H1 (cell line): ENCODE measurements around the gene IKZF3. TPM values are rescaled to one million over a fixed set of nuclear protein-coding genes. Genes with fewer than 3 reads are reported as not detected.

Experiments used
- CTCF ChIA-PET: fragments of 300-600 bp; sonication (Branson Sonifier 250); formaldehyde crosslinking; loops from one replicate; lab custom pipeline; 2021; ENCODE audit not compliant: partially characterized antibody; lab: Charles Lee
- POLR2A ChIA-PET: fragments of 300-600 bp; sonication (Branson Sonifier 250); formaldehyde crosslinking; loops from one replicate; lab custom pipeline; 2021; ENCODE audit warnings: inconsistent platforms; ENCODE audit not compliant: partially characterized antibody; lab: Charles Lee
- DNase-seq, 2 experiments: peaks; one replicate each; pipeline versions ENCODE4 v3.0.0 to v3.0.0-alpha.2; 2010 to 2022; ENCODE audit warnings: low spot score in 2 of 2, low read depth in 1 of 2, mixed read lengths in 1 of 2
- FAIRE-seq: peaks from 2 replicates; lab custom pipeline; 2011; peaks lifted over from hg19 to GRCh38; lab: Jason Lieb, UNC
- H2AFZ ChIP-seq: 2 replicates; pipeline ENCODE4 v1.8.1; 2012; ENCODE audit warnings: low read length, inconsistent platforms
- H2AK5ac ChIP-seq: 2 replicates; pipeline ENCODE4 v1.6.1; 2013; ENCODE audit warnings: low read depth, low read length
- H2BK120ac ChIP-seq: replicated peaks from 2 replicates; pipeline ENCODE3; 2013; ENCODE audit warnings: low read depth, low read length, inconsistent platforms
- H2BK12ac ChIP-seq: 2 replicates; pipeline ENCODE4 v1.6.1; 2013; ENCODE audit warnings: low read depth, low read length
- H2BK15ac ChIP-seq: 2 replicates; pipeline ENCODE4 v1.6.1; 2013; ENCODE audit warnings: low read length
- H2BK20ac ChIP-seq: 2 replicates; pipeline ENCODE4 v1.6.1; 2013; ENCODE audit warnings: low read length
- H2BK5ac ChIP-seq: 2 replicates; pipeline ENCODE4 v1.6.1; 2013; ENCODE audit warnings: low read depth, low read length
- H3K14ac ChIP-seq: 2 replicates; pipeline ENCODE4 v1.6.1; 2013; ENCODE audit warnings: inconsistent platforms; ENCODE audit not compliant: insufficient read length
- H3K18ac ChIP-seq: 2 replicates; pipeline ENCODE4 v1.6.1; 2013; ENCODE audit warnings: low read length; ENCODE audit errors: extremely low read depth
- H3K23ac ChIP-seq: 2 replicates; pipeline ENCODE4 v1.6.1; 2013; ENCODE audit warnings: inconsistent platforms; ENCODE audit not compliant: insufficient read length
- H3K23me2 ChIP-seq: 2 replicates; pipeline ENCODE4 v1.6.1; 2013; ENCODE audit warnings: low read depth, low read length
- H3K27ac ChIP-seq: 2 replicates; pipeline ENCODE4 v1.6.1; 2011; ENCODE audit warnings: low read depth, low read length, inconsistent platforms
- H3K27me3 ChIP-seq, 4 experiments: replicated peaks in 1 of 4; 1 replicate in 1 of 4; 2 replicates in 3 of 4; pipeline versions ENCODE4 v1.6.1 to v1.8.1; 2011 to 2013; ENCODE audit warnings: low read length in 3 of 4, mild to moderate bottlenecking in 3 of 4, inconsistent platforms in 2 of 4, mixed read lengths in 2 of 4, moderate library complexity in 1 of 4; ENCODE audit not compliant: control insufficient read depth in 3 of 4, insufficient read depth in 3 of 4; ENCODE audit errors: extremely low read depth in 1 of 4
- H3K36me3 ChIP-seq, 4 experiments: 2 replicates each; pipeline versions ENCODE4 v1.6.1 to v1.8.1; 2011 to 2013; ENCODE audit warnings: mild to moderate bottlenecking in 4 of 4, low read length in 3 of 4, moderate library complexity in 2 of 4, control low read depth in 1 of 4, inconsistent platforms in 1 of 4; ENCODE audit not compliant: insufficient read depth in 4 of 4, control insufficient read depth in 2 of 4
- H3K4ac ChIP-seq: replicated peaks from 2 replicates; pipeline ENCODE3; 2013; ENCODE audit warnings: low read length, low read depth, mixed read lengths, inconsistent platforms; ENCODE audit not compliant: insufficient read length
- H3K4me1 ChIP-seq, 4 experiments: replicated peaks in 1 of 4; 1 replicate in 1 of 4; 2 replicates in 3 of 4; pipeline versions ENCODE4 v1.6.1 to v1.8.1; 2011 to 2013; ENCODE audit warnings: low read length in 3 of 4, inconsistent platforms in 2 of 4, mixed read lengths in 1 of 4; ENCODE audit not compliant: insufficient read depth in 4 of 4, control insufficient read depth in 3 of 4
- H3K4me2 ChIP-seq, 2 experiments: 2 replicates each; pipeline versions ENCODE4 v1.6.1 to v1.8.1; 2011 to 2013; ENCODE audit warnings: low read depth in 2 of 2, low read length in 2 of 2, control low read depth in 1 of 2, inconsistent platforms in 1 of 2, mild to moderate bottlenecking in 1 of 2; ENCODE audit not compliant: insufficient read depth in 1 of 2
- H3K4me3 ChIP-seq, 4 experiments: fragments of 200-600, 300-600 bp in 1 of 4; sonication (generic), shearing (Covaris generic), sonication (Bioruptor Twin) in 1 of 4; 2 replicates each; pipeline versions ENCODE4 v1.5.1 to v1.8.1; 2011 to 2016; ENCODE audit warnings: low read length in 4 of 4, low read depth in 3 of 4, control low read depth in 2 of 4, inconsistent platforms in 2 of 4, mild to moderate bottlenecking in 2 of 4, mixed read lengths in 1 of 4, moderate library complexity in 1 of 4; ENCODE audit not compliant: insufficient read depth in 2 of 4; ENCODE audit errors: extremely low read depth in 1 of 4
- H3K56ac ChIP-seq: replicated peaks from 2 replicates; pipeline ENCODE3; 2013; ENCODE audit warnings: low read depth, mild to moderate bottlenecking, mixed read lengths, low read length, inconsistent platforms; ENCODE audit not compliant: insufficient read length
- H3K79me1 ChIP-seq: 2 replicates; pipeline ENCODE4 v1.6.1; 2013; ENCODE audit warnings: low read depth, low read length, control low read depth
- H3K79me2 ChIP-seq, 2 experiments: 2 replicates each; pipeline versions ENCODE4 v1.6.1 to v1.8.1; 2012 to 2013; ENCODE audit warnings: low read length in 2 of 2, mild to moderate bottlenecking in 2 of 2, inconsistent platforms in 1 of 2; ENCODE audit not compliant: insufficient read depth in 2 of 2, control insufficient read depth in 1 of 2
- H3K9ac ChIP-seq, 4 experiments: replicated peaks in 1 of 4; 1 replicate in 1 of 4; 2 replicates in 3 of 4; pipeline versions ENCODE4 v1.6.1 to v1.8.1; 2011 to 2013; ENCODE audit warnings: low read depth in 3 of 4, low read length in 3 of 4, control low read depth in 2 of 4, mild to moderate bottlenecking in 2 of 4, moderate library complexity in 2 of 4, inconsistent platforms in 1 of 4; ENCODE audit errors: extremely low read depth in 1 of 4
- H3K9me3 ChIP-seq, 2 experiments: 2 replicates each; pipeline versions ENCODE4 v1.6.1 to v1.8.1; 2012 to 2013; ENCODE audit warnings: mild to moderate bottlenecking in 2 of 2, moderate library complexity in 2 of 2, control low read depth in 1 of 2, inconsistent platforms in 1 of 2, low read depth in 1 of 2, low read length in 1 of 2, mixed read lengths in 1 of 2; ENCODE audit not compliant: insufficient read depth in 2 of 2
- H4K20me1 ChIP-seq, 2 experiments: replicated peaks in 1 of 2; 2 replicates each; pipeline versions ENCODE3 to v1.8.1; 2011 to 2013; ENCODE audit warnings: inconsistent platforms in 2 of 2, low read length in 2 of 2, mild to moderate bottlenecking in 1 of 2; ENCODE audit not compliant: insufficient read depth in 2 of 2, control insufficient read depth in 1 of 2
- H4K5ac ChIP-seq: 2 replicates; pipeline ENCODE4 v1.6.1; 2013; ENCODE audit warnings: low read length, low read depth, mixed read lengths, inconsistent platforms; ENCODE audit not compliant: insufficient read length
- H4K8ac ChIP-seq: 2 replicates; pipeline ENCODE4 v1.8.0; 2013; ENCODE audit warnings: mild to moderate bottlenecking, moderate library complexity, low read length, inconsistent platforms; ENCODE audit not compliant: insufficient read depth; ENCODE audit errors: extremely low read depth
- H4K91ac ChIP-seq: replicated peaks from 2 replicates; pipeline ENCODE3; 2013; ENCODE audit warnings: low read length, mixed read lengths, inconsistent platforms; ENCODE audit not compliant: insufficient read length
- BCL11A ChIP-seq, 2 experiments: IDR thresholded peaks; one replicate each; pipeline ENCODE4 v1.6.1; 2011; ENCODE audit warnings: low read depth in 2 of 2, low read length in 2 of 2, mild to moderate bottlenecking in 2 of 2
- BRCA1 ChIP-seq: IDR thresholded peaks from 2 replicates; pipeline ENCODE4 v1.6.1; 2012; ENCODE audit warnings: low read depth, low read length, improper control_type of control experiment
- CBX5 ChIP-seq: fragments of 300-800, 300-1000 bp; sonication (generic); IDR thresholded peaks from 2 replicates; pipeline ENCODE4 v1.7.1; 2016; ENCODE audit warnings: antibody characterized with exemption, low read length, low read depth
- CREB1 ChIP-seq: IDR thresholded peaks from 2 replicates; pipeline ENCODE4 v1.6.1; 2012; ENCODE audit warnings: inconsistent platforms
- CTBP2 ChIP-seq: IDR thresholded peaks from 2 replicates; pipeline ENCODE4 v1.7.0; 2011; ENCODE audit warnings: borderline replicate concordance, mild to moderate bottlenecking, moderate library complexity, mixed read lengths, low read length; ENCODE audit not compliant: insufficient read depth, insufficient read length
- EZH2 ChIP-seq: fragments of 200-600 bp; sonication (generic); IDR thresholded peaks from 2 replicates; pipeline ENCODE4 v1.7.1; 2012; ENCODE audit warnings: low read depth, mild to moderate bottlenecking, moderate library complexity, low read length, inconsistent platforms; ENCODE audit not compliant: severe bottlenecking
- GTF2F1 ChIP-seq: IDR thresholded peaks from 2 replicates; pipeline ENCODE4 v1.6.1; 2012; ENCODE audit warnings: low read depth, low read length, improper control_type of control experiment, borderline replicate concordance
- JUN ChIP-seq: IDR thresholded peaks from 2 replicates; pipeline ENCODE4 v1.6.1; 2011; ENCODE audit warnings: low read depth, mild to moderate bottlenecking, improper control_type of control experiment, low read length
- NANOG ChIP-seq: IDR thresholded peaks from 2 replicates; pipeline ENCODE4 v1.6.1; 2011; ENCODE audit warnings: low read length, low read depth, mild to moderate bottlenecking, inconsistent platforms; ENCODE audit not compliant: insufficient read depth, poor library complexity, severe bottlenecking
- NRF1 ChIP-seq: IDR thresholded peaks from 2 replicates; pipeline ENCODE4 v1.6.1; 2011; ENCODE audit warnings: mild to moderate bottlenecking, low read depth, low read length, improper control_type of control experiment
- SIX5 ChIP-seq: IDR thresholded peaks from 2 replicates; pipeline ENCODE4 v1.6.1; 2011; ENCODE audit warnings: mild to moderate bottlenecking, low read depth, low read length
- YY1 ChIP-seq: IDR thresholded peaks from 2 replicates; pipeline ENCODE4 v1.6.1; 2011; ENCODE audit warnings: low read depth, mild to moderate bottlenecking, low read length
- ZNF274 ChIP-seq: IDR thresholded peaks from 2 replicates; pipeline ENCODE4 v1.7.0; 2012; ENCODE audit warnings: low read length, borderline replicate concordance; ENCODE audit errors: extremely low read depth
- WGBS, 2 experiments: shearing (Covaris generic) in 1 of 2; methylation state at CpG; one replicate each; pipeline versions ENCODE4 v1.1.6 to v1.1.7; 2013 to 2015; ENCODE audit warnings: low lambda C conversion rate in 2 of 2, mixed read lengths in 2 of 2, inconsistent platforms in 1 of 2, low coverage in 1 of 2, missing lambda C conversion rate in 1 of 2; ENCODE audit not compliant: insufficient replicate concordance in 2 of 2, insufficient coverage in 1 of 2, insufficient read length in 1 of 2; ENCODE audit errors: extremely low coverage in 1 of 2, missing lambda C conversion rate in 1 of 2; 5-methylcytosine and 5-hydroxymethylcytosine counted together
- polyA plus RNA-seq, 7 experiments: library from polyadenylated mRNA; depleted of rRNA in 3 of 7; stranded (reverse) in 5 of 7; unstranded in 2 of 7; fragments of >200 nt in 5 of 7; fragments of 200-250 nt in 2 of 7; gene quantifications; 1 replicate in 5 of 7; 2 replicates in 1 of 7; 4 replicates in 1 of 7; pipeline versions ENCODE4 v1.2.1 to v1.2.3, GENCODE V29; 2011 to 2013; ENCODE audit warnings: missing spikeins in 2 of 7, mixed read lengths in 2 of 7
- total RNA-seq: library from RNA; stranded (reverse); fragmentation: NEBNext Ultra II Directional; extraction: Animal tissue kit (Norgen Biotek cat#: 25700); gene quantifications from 2 replicates; pipeline ENCODE4 v1.2.1, GENCODE V29; 2021

IKZF3 gene
- total and polyA plus RNA-seq, 2 of the 8 experiments (the other 6 are each of a cell fraction or from before 2014, with no cell fraction given), result 0.23 to 0.56 TPM

GRCh38 chr17:39761861-39762496 lies 102.1 kb downstream of the IKZF3 start:
- no peak overlapping the region for H4K91ac ChIP-seq
- H2AK5ac ChIP-seq, result no peak overlapping the region
- H3K23ac ChIP-seq, result no peak overlapping the region
- H3K4me2 ChIP-seq, result no peak overlapping the region
- no peak overlapping the region for H3K4ac ChIP-seq
- no peaks in the 10 kb centered on the region for H3K79me2 ChIP-seq
- H3K79me1 ChIP-seq, result no peaks in the 10 kb centered on the region; the same call in 1 of the 2 replicates
- H3K36me3 ChIP-seq, result no peaks in the 10 kb centered on the region
- no peak overlapping the region for H2BK120ac ChIP-seq
- no peak overlapping the region for H3K27ac ChIP-seq
- H2BK5ac ChIP-seq, result no peak overlapping the region
- no peak overlapping the region for H2AFZ ChIP-seq
- no peaks in the 10 kb centered on the region for H4K20me1 ChIP-seq
- no peak overlapping the region for H3K18ac ChIP-seq
- FAIRE-seq (no peak), DNase-seq (no peak)
- no peaks in the 10 kb centered on the region for H3K9me3 ChIP-seq
- no peak overlapping the region for H3K56ac ChIP-seq
- no peak overlapping the region for H2BK12ac ChIP-seq
- no peak overlapping the region for H3K14ac ChIP-seq
- ChIA-PET POLR2A (no interaction called here), CTCF (interaction anchor here (0.8 to 1.4 kb wide), 4 partner anchors 24 to 138 kb away, joined by 4 to 6 read pairs (median 6); partner anchors contain the start of gene MIEN1)
- H4K5ac ChIP-seq, result no peak overlapping the region
- H2BK15ac ChIP-seq, result no peak overlapping the region
- H3K4me3 ChIP-seq, result no peak overlapping the region
- WGBS, 2 experiments, result 94% methylated on average over 10 of the region's 10 CpGs; no CpG with 5 or more reads in 1 of the 2 experiments
- no peak overlapping the region for H3K9ac ChIP-seq
- H3K4me1 ChIP-seq, result no peaks in the 10 kb centered on the region
- no peak for TF ChIP-seq CTBP2
- no peak for TF ChIP-seq JUN
- no peak for TF ChIP-seq BCL11A (IDR thresholded peaks at IDR 0.05; ENCODE audit: low read depth in 2 of 2, low read length in 2 of 2)
- TF ChIP-seq YY1, result no peak
- no peak for TF ChIP-seq CBX5
- TF ChIP-seq GTF2F1, result no peak
- no peak for TF ChIP-seq CREB1
- no peak for TF ChIP-seq NRF1
- no peak for TF ChIP-seq NANOG
- no peak for TF ChIP-seq EZH2
- no peak for TF ChIP-seq ZNF274
- no peak for TF ChIP-seq SIX5
- no peak for TF ChIP-seq BRCA1
- no peaks in the 10 kb centered on the region for H3K23me2 ChIP-seq
- no peaks in the 10 kb centered on the region for H3K27me3 ChIP-seq
- H2BK20ac ChIP-seq, result no peak overlapping the region
- no peak overlapping the region for H4K8ac ChIP-seq
